ENCODE results near the gene TCN2.

DNA sequence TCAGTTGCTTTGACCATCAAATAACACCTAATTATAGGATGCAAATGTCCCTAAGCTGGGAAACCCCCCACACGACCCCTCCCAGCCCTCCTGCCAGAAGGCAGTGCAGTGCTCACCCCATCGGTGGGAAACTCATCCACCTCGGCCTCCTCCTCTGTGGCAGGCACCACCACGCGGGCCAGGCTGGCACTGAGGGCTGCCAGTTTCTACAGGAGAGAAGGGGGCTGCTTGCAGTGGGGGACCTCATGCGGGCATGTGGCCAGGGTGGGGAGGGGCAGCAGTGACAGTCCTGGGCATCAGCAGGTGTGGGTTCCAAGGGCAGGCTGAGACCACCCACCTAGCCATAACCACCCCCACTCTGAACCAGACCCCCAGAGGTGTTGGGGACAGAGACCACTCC is 26.1 kb upstream of the TCN2 start:
- TF ChIP-seq, protein P1, sequence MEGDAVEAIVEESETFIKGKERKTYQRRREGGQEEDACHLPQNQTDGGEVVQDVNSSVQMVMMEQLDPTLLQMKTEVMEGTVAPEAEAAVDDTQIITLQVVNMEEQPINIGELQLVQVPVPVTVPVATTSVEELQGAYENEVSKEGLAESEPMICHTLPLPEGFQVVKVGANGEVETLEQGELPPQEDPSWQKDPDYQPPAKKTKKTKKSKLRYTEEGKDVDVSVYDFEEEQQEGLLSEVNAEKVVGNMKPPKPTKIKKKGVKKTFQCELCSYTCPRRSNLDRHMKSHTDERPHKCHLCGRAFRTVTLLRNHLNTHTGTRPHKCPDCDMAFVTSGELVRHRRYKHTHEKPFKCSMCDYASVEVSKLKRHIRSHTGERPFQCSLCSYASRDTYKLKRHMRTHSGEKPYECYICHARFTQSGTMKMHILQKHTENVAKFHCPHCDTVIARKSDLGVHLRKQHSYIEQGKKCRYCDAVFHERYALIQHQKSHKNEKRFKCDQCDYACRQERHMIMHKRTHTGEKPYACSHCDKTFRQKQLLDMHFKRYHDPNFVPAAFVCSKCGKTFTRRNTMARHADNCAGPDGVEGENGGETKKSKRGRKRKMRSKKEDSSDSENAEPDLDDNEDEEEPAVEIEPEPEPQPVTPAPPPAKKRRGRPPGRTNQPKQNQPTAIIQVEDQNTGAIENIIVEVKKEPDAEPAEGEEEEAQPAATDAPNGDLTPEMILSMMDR (IDR thresholded peaks at IDR 0.05): no peak
- TF ChIP-seq EP300 (IDR thresholded peaks at IDR 0.05): no peak

Data from esophagus muscularis mucosa (tissue), 3 donors.